ENCODE data around the gene ELF1. TPM values are rescaled to one million over a fixed set of nuclear protein-coding genes. Genes with fewer than 3 reads are reported as not detected.

ELF1 gene
- total and polyA plus RNA-seq, 10 of the 15 experiments (the other 5 are each of a cell fraction or from before 2014, with no cell fraction given) = 43.3 to 97.6 (median 55.7) TPM

DNA sequence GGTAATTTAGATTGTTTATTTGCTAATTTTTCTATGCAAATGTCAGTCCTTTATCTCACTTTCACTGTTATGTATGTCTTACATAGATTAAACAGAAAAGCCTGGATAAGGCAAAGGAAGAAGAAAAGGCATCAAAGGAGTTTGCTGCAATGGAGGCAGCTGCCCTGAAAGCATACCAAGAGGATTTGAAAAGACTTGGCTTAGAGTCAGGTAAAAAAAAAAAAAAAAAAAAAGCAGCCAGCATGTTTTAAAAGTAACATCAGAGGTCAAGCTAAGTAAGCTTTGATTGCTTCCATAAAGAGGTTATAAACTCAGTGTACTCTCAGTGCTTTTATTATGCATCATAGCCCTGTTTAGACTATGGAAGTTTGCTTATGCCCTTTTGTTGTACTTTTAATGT lies 46.0 kb upstream of the ELF1 start (continued):
- TF ChIP-seq E4F1 (IDR thresholded peaks at IDR 0.05; ENCODE audit: borderline replicate concordance, partially characterized antibody) (no peak), GABPA (IDR thresholded peaks at IDR 0.05; ENCODE audit: low read depth) (no peak)

- CTCF ChIA-PET = interaction anchor here (1.3 to 2.7 kb wide), 2 partner anchors 9 to 11 kb away, joined by 6 to 15 read pairs; no protein-coding TSS in a partner anchor
- FAIRE-seq (no peak), DNase-seq (ENCODE audit: low read depth, low spot score) (no peak), ATAC-seq (no peak)
- Histone ChIP-seq H3K4me2 (ENCODE audit: control insufficient read depth, insufficient read depth) (no peak overlapping the region), H3K9ac (ENCODE audit: control insufficient read depth, insufficient read depth, low read length) (no peak overlapping the region), H4K20me1 (ENCODE audit: control insufficient read depth, insufficient read depth) (no peaks in the 10 kb centered on the region), H3K4me1 (ENCODE audit: control insufficient read depth, insufficient read depth, low read length) (peaks cover 3% of the 10 kb centered on the region; the same call in 1 of the 2 replicates), H3K9me3 (replicated peaks; ENCODE audit: control insufficient read depth, insufficient read depth, low read length) (no peaks in the 10 kb centered on the region), H2AFZ (ENCODE audit: control insufficient read depth, low read depth, low read length) (no peak overlapping the region), H3K36me3 (ENCODE audit: control insufficient read depth in 2 of 2, insufficient read depth in 2 of 2, low read length in 1 of 2) (peaks cover 0 to 8% of the 10 kb centered on the region in 2 experiments; a peak in 3 of 4 replicates), H3K27ac (ENCODE audit: control insufficient read depth, insufficient read depth) (no peak overlapping the region), H3K4me3 (no peak overlapping the region), H3K27me3 (replicated peaks in 1 of 2; ENCODE audit: control insufficient read depth in 2 of 2, insufficient read depth in 2 of 2, low read length in 1 of 2) (no peaks in the 10 kb centered on the region), H3K79me2 (ENCODE audit: control insufficient read depth, insufficient read depth, low read length) (peaks cover 42% of the 10 kb centered on the region)
- BruUV-seq (replicated peaks) = no TSS peak
- TF ChIP-seq RELB (IDR thresholded peaks at IDR 0.05; ENCODE audit: low read depth) (no peak), ZBED1 (IDR thresholded peaks at IDR 0.05; ENCODE audit: borderline replicate concordance) (no peak), HCFC1 (IDR thresholded peaks at IDR 0.05; ENCODE audit: low read length) (no peak), HDGF (IDR thresholded peaks at IDR 0.05) (no peak), BHLHE40 (IDR thresholded peaks at IDR 0.05; ENCODE audit: borderline replicate concordance in 1 of 2, low read depth in 2 of 2, low read length in 1 of 2) (peak; percentile 62 to 71; a peak in 3 of 4 replicates), JUNB (IDR thresholded peaks at IDR 0.05) (peak; percentile 58)
- POLR2A ChIA-PET = interaction anchor here (0.7 to 1.0 kb wide), 2 partner anchors 65 to 273 kb away, joined by 3 read pairs; no protein-coding TSS in a partner anchor
- WGBS (ENCODE audit: insufficient coverage, insufficient replicate concordance, low lambda C conversion rate, missing lambda C conversion rate) = 58% methylated on average over 2 of the region's 2 CpGs
- intact Hi-C loops (cut with micrococcal nuclease; ENCODE audit: unreplicated experiment) (loop anchor here (5.0 kb wide), 1 partner anchor 133 kb away; no protein-coding TSS in a partner anchor), in situ Hi-C loops (cut with MboI) (no loop called here)
- SMC1A ChIA-PET (ENCODE audit: uncharacterized antibody, unreplicated experiment) = interaction anchor here (0.6 to 2.5 kb wide), 8 partner anchors 9 to 1469 kb away, joined by 3 to 8 read pairs (median 4); no protein-coding TSS in a partner anchor
- RAD21 ChIA-PET (ENCODE audit: unreplicated experiment) = interaction anchor here (0.7 to 1.2 kb wide), 4 partner anchors 10 to 90 kb away, joined by 3 to 4 read pairs (median 4); no protein-coding TSS in a partner anchor
These were observed 45.4 kb upstream of the ELF1 start for GRCh38 chr13:41064493-41064892.
